Hair follicle dermal papilla cell (primary cell): ENCODE data around the gene OR5W2. TPM values are rescaled to one million over a fixed set of nuclear protein-coding genes. Genes with fewer than 3 reads are reported as not detected.

ENCODE experiments used
- small RNA-seq: library from RNA; depleted of rRNA; stranded (forward); fragments of <200 nt; gene quantifications from one replicate; pipeline ENCODE3, GENCODE V24; 2012
- total RNA-seq: library from RNA; depleted of rRNA; stranded (reverse); fragments of >200 nt; gene quantifications from 2 replicates; pipeline ENCODE4 v1.2.3, GENCODE V29; 2012

The OR5W2 gene
- not detected in 2 replicates for total RNA-seq

DNA sequence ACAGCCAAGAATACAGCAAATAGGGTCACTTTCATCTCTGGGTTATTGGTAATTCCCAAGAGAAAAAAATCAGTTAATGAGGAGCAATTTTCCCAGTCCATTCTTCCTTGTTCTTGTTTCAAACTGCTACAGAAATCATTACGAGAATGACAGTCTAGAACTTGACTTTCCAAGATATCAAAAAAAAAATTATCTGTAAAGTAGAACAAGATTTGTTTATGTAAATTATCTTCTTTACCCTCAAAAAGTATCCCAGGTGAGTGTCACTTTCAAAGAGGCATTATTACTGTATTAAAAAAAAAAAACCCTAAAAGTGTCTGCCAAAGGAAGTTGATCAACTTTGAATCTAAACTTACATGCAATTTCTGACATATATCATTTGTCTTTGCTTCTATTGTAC lies at the start of gene OR5W2:
Gene OR5W2 (minus strand): TSS at position 101 of the 400 bp plus-strand sequence. CDS start 0 bp downstream, at position 101.

DNA sequence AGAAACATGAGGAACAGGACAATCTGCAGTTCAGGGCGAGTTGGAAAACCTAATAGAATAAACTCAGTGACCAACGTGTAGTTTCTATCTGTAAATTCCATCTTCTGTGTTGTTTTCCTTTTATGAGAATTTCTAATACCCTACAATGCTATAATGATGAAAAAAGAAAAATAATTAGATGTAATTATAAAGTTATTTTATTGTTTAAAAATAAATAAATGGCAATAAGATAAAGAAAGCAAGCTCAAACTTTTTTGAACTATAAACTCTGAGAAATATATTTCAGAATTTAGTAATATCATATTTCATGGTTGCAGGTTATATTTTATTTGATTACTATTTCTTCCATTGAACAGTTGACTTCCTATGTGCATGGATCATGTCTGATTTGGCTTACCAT lies 21.9 kb upstream of the OR5W2 start, which contains the start of gene OR5I1:
Gene OR5I1 (minus strand): TSS at position 101 of the 400 bp plus-strand sequence. CDS start 0 bp downstream, at position 101.

GRCh38 chr11:55882997-55883396 lies 31.4 kb downstream of the OR5W2 start, which contains the start of gene TRIM51:
TSS of gene TRIM51 (plus strand) at chr11:55883297. CDS start at chr11:55885429, 2,132 bp downstream.

Small RNA genes lying within 50 kb of the gene (small RNA-seq; reads per million reads assigned to genes)
- gene AC036111.3, result not detected

Other genes with a start within 250 kb of the OR5W2 start
- gene OR5D13, start 141.1 kb downstream of the OR5W2 start, total RNA-seq, result not detected in 2 replicates
- gene OR5D14, start 119.0 kb downstream of the OR5W2 start, total RNA-seq, result not detected in 2 replicates
- gene OR5L1, start 103.2 kb downstream of the OR5W2 start, total RNA-seq, result not detected in 2 replicates
- not detected in 2 replicates for gene OR5D18, start 95.0 kb downstream of the OR5W2 start, total RNA-seq
- not detected in 2 replicates for gene OR5L2, start 87.4 kb downstream of the OR5W2 start, total RNA-seq
- gene OR5D16, start 75.8 kb downstream of the OR5W2 start, total RNA-seq, result not detected in 2 replicates
- gene TRIM51, start 31.3 kb downstream of the OR5W2 start, total RNA-seq, result not detected in 2 replicates
- not detected in 2 replicates for gene OR5I1, start 21.8 kb upstream of the OR5W2 start, total RNA-seq
- gene OR10AG1, start 55.4 kb upstream of the OR5W2 start, total RNA-seq, result not detected in 2 replicates
- not detected in 2 replicates for gene OR5F1, start 80.0 kb upstream of the OR5W2 start, total RNA-seq
- gene OR5AS1, start 113.1 kb upstream of the OR5W2 start, total RNA-seq, result not detected in 2 replicates
- gene OR8I2, start 178.7 kb upstream of the OR5W2 start, total RNA-seq, result not detected in 2 replicates
- not detected in 2 replicates for gene OR8H2, start 189.1 kb upstream of the OR5W2 start, total RNA-seq
- not detected in 2 replicates for gene OR8H3, start 207.8 kb upstream of the OR5W2 start, total RNA-seq
- not detected in 2 replicates for gene OR8J3, start 225.6 kb upstream of the OR5W2 start, total RNA-seq
- not detected in 2 replicates for gene OR8K5, start 245.7 kb upstream of the OR5W2 start, total RNA-seq